GM12892 (cell line): ENCODE data around the gene GNA12.

Source experiments
- POLR2A ChIP-seq: IDR thresholded peaks from 2 replicates; pipeline ENCODE4 v1.6.1; 2011; ENCODE audit warnings: low read depth, low read length, control low read depth
- POLR2AphosphoS5 ChIP-seq: IDR thresholded peaks from 2 replicates; pipeline ENCODE4 v1.6.1; 2011; ENCODE audit warnings: low read depth, low read length, control low read depth
- TAF1 ChIP-seq: IDR thresholded peaks from 2 replicates; pipeline ENCODE4 v1.6.1; 2011; ENCODE audit warnings: low read depth, mild to moderate bottlenecking, control low read depth, low read length, borderline replicate concordance

DNA sequence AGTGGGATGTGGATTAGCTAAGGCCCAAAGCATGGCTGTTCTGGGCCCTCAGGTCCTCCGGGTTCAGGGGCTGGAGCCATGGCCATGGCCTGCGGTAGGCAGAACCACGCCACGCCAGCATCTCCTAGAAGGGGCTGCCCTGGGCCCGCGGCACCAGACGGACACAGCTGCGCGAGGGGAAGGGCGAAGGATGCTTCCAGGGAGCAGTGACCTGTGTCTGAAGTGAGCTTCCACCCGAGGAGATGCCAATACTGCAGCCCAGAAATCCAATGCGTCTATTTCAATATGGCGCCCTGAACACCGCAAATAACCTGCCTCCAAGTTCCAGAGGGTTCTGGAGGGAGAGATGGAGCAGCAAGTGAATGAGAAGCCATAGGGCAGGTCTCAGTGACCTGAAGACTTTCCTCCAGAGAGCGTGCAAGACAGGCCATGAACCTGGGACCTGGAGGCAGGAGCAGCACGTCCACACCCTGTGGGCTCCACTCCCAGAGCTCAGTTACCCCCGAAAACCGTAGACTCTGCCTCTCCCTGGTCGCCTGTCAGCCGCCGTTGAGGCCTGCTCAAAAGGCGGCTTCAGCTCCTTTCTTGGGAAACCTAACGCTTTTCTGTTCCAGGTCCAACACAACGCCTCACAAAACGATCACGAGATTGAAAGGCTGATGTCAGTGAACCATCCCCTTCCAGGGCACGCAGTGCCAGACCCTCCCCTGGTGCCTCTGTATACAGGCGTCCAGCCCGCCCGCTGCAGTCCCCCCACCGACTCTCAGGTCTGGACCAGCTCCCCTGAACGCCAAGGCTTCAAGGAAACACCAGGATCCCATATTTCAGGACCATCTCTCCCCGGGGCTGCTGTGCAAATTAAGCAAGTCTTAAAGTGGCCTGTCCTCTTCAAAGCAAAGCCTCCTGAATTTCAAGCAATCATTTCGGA lies 118.7 kb downstream of the GNA12 start:
- TF ChIP-seq POLR2A (no peak), POLR2AphosphoS5 (no peak), TAF1 (no peak)
